Prostate gland (tissue), 2 donors: ENCODE data around the gene SASH1.

Experiments
- CTCF ChIP-seq, 4 experiments: fragments of 200-600 bp in 2 of 4; fragments of 450-650 bp in 2 of 4; sonication (generic) in 2 of 4; IDR thresholded peaks; 1 replicate in 3 of 4; 2 replicates in 1 of 4; pipeline ENCODE4 v1.5.1; 2016 to 2019; ENCODE audit warnings: antibody characterized with exemption in 4 of 4, mild to moderate bottlenecking in 2 of 4, moderate library complexity in 2 of 4
- POLR2AphosphoS5 ChIP-seq: sonication (generic); formaldehyde crosslinking; IDR thresholded peaks from one replicate; pipeline ENCODE4 v1.6.1; 2017; ENCODE audit warnings: antibody characterized with exemption

GRCh38 chr6:148535381-148535780 is 192.7 kb downstream of the SASH1 start:
- TF ChIP-seq CTCF (IDR thresholded peaks at IDR 0.05) = no peak
- no peak for TF ChIP-seq POLR2AphosphoS5
